AG04450 (cell line): Measurements from ENCODE around the gene KCNQ2. TPM values are rescaled to one million over a fixed set of nuclear protein-coding genes. Genes with fewer than 3 reads are reported as not detected.

ENCODE experiments used
- CTCF ChIA-PET: fragments of 300-600, 350-600 bp; formaldehyde crosslinking; extraction: SDS; loops from one replicate; lab custom pipeline; 2022; ENCODE audit warnings: antibody characterized with exemption, inconsistent platforms; lab: Charles Lee
- POLR2A ChIA-PET: fragments of 350-600 bp; formaldehyde crosslinking; extraction: SDS; loops from one replicate; lab custom pipeline; 2021; ENCODE audit warnings: antibody characterized with exemption, inconsistent platforms; lab: Yijun Ruan, JAX
- DNase-seq: peaks from one replicate; pipeline ENCODE4 v3.0.0-alpha.2; 2011; ENCODE audit warnings: low read depth, low spot score
- H3K27ac ChIP-seq: one replicate; pipeline ENCODE4 v1.5.1; 2012; ENCODE audit warnings: low read depth, low read length, control low read depth
- H3K27me3 ChIP-seq: one replicate; pipeline ENCODE4 v1.6.0; 2012; ENCODE audit warnings: low read length; ENCODE audit not compliant: control insufficient read depth, insufficient read depth
- H3K4me3 ChIP-seq: 2 replicates; pipeline ENCODE4 v1.5.1; 2011; ENCODE audit warnings: mild to moderate bottlenecking, low read depth, low read length, control low read depth
- H3K9me3 ChIP-seq: 2 replicates; pipeline ENCODE4 v1.5.1; 2012; ENCODE audit warnings: low read length; ENCODE audit not compliant: control insufficient read depth, insufficient read depth
- CTCF ChIP-seq: IDR thresholded peaks from 2 replicates; pipeline ENCODE4 v1.5.1; 2011; ENCODE audit warnings: low read depth, low read length, control low read depth, inconsistent platforms
- polyA plus RNA-seq: library from polyadenylated mRNA; depleted of rRNA; stranded (reverse); fragments of >200 nt; gene quantifications from 2 replicates; pipeline ENCODE4 v1.2.3, GENCODE V29; 2011

Gene KCNQ2
- polyA plus RNA-seq, 1 experiment: not detected

- Histone ChIP-seq H3K9me3 (peaks cover under 1% of the 10 kb centered on the region; the same call in 1 of the 2 replicates), H3K4me3 (no peak overlapping the region), H3K27ac (no peak overlapping the region), H3K27me3 (peaks cover 24% of the 10 kb centered on the region)
- no peak for DNase-seq
- ChIA-PET POLR2A (no interaction called here), CTCF (no interaction called here)
- no peak for TF ChIP-seq CTCF
These were observed 59.6 kb downstream of the KCNQ2 start for GRCh38 chr20:63412889-63413288.

- Histone ChIP-seq H3K27ac (no peak overlapping the region), H3K27me3 (peaks cover 21% of the 10 kb centered on the region), H3K4me3 (no peak overlapping the region), H3K9me3 (peaks cover 9% of the 10 kb centered on the region; the same call in 1 of the 2 replicates)
- CTCF ChIA-PET: no interaction called here
- POLR2A ChIA-PET: no interaction called here
- DNase-seq: no peak
- TF ChIP-seq CTCF: no peak
These were observed 60.4 kb downstream of the KCNQ2 start for GRCh38 chr20:63411898-63412631.

GRCh38 chr20:63411151-63411897, 61.1 kb downstream of the KCNQ2 start:
- ChIA-PET POLR2A (no interaction called here), CTCF (no interaction called here)
- Histone ChIP-seq H3K27me3 (peaks cover 20% of the 10 kb centered on the region), H3K27ac (no peak overlapping the region), H3K4me3 (no peak overlapping the region), H3K9me3 (peaks cover 12% of the 10 kb centered on the region; the same call in 1 of the 2 replicates)
- no peak for DNase-seq
- TF ChIP-seq CTCF: no peak

- H3K27me3 ChIP-seq: peaks cover 16% of the 10 kb centered on the region
- ChIA-PET POLR2A (no interaction called here), CTCF (no interaction called here)
- no peak for DNase-seq
- H3K9me3 ChIP-seq: peaks cover 26% of the 10 kb centered on the region; the same call in 1 of the 2 replicates
- no peak overlapping the region for H3K27ac ChIP-seq
- no peak overlapping the region for H3K4me3 ChIP-seq
- no peak for TF ChIP-seq CTCF
These were observed 62.5 kb downstream of the KCNQ2 start for GRCh38 chr20:63409834-63410435.
